K562 (cell line): Measurements from ENCODE around the gene CCDC117. TPM values are rescaled to one million over a fixed set of nuclear protein-coding genes. Genes with fewer than 3 reads are reported as not detected.

Experiments
- ATAC-seq: fragments of 200-7000 bp; cut with Tn5 transposase; 3 replicates; pipeline ENCODE4 v1.9.1; 2020; ENCODE audit warnings: moderate library complexity
- BruUV-seq: library from RNA; stranded (reverse); fragments of 400-500 nt; replicated peaks from 2 replicates; lab custom pipeline; 2021; lab: Mats Ljungman, UMichigan
- CTCF ChIA-PET: fragments of 300-600 bp; formaldehyde crosslinking; extraction: SDS; loops from one replicate; lab custom pipeline; 2021; ENCODE audit warnings: low intra/inter-chr PET ratio; lab: Yijun Ruan, JAX
- POLR2A ChIA-PET: fragments of 300-600, 350-650 bp; sonication (Branson Sonifier 250); formaldehyde crosslinking; extraction: SDS; loops from one replicate; lab custom pipeline; 2021; ENCODE audit warnings: antibody characterized with exemption, inconsistent platforms; lab: Yijun Ruan, JAX
- DNase-seq, 4 experiments: peaks; one replicate each; pipeline versions ENCODE4 v3.0.0 to v3.0.0-alpha.2; 2011 to 2018; ENCODE audit warnings: low spot score in 3 of 4, mixed read lengths in 3 of 4; ENCODE audit errors: extremely low read depth in 1 of 4
- FAIRE-seq: peaks from 2 replicates; lab custom pipeline; 2011; peaks lifted over from hg19 to GRCh38; lab: Jason Lieb, UNC
- H2AFZ ChIP-seq: 2 replicates; pipeline ENCODE4 v1.6.0; 2011; ENCODE audit warnings: low read depth, low read length, control low read depth, inconsistent platforms
- H3K27ac ChIP-seq: fragments of 200-600 bp; 3 replicates; pipeline ENCODE4 v1.8.0; 2011; ENCODE audit warnings: low read depth, mild to moderate bottlenecking, control low read depth, inconsistent platforms, low read length, moderate library complexity, mixed read lengths; ENCODE audit errors: extremely low read depth
- H3K27me3 ChIP-seq, 2 experiments: fragments of 300-600 bp in 1 of 2; 2 replicates in 1 of 2; 3 replicates in 1 of 2; pipeline versions ENCODE4 v1.6.0 to v1.8.0; 2011; ENCODE audit warnings: inconsistent platforms in 2 of 2, low read length in 2 of 2, mild to moderate bottlenecking in 1 of 2, mixed read lengths in 1 of 2, moderate library complexity in 1 of 2; ENCODE audit not compliant: control insufficient read depth in 2 of 2, insufficient read depth in 2 of 2
- H3K36me3 ChIP-seq: fragments of 300-600 bp; 3 replicates; pipeline ENCODE4 v1.8.0; 2011; ENCODE audit warnings: mild to moderate bottlenecking, low read length, inconsistent platforms; ENCODE audit not compliant: control insufficient read depth, insufficient read depth
- H3K4me1 ChIP-seq, 2 experiments: fragments of 200-600 bp in 1 of 2; replicated peaks in 1 of 2; 2 replicates in 1 of 2; 3 replicates in 1 of 2; pipeline versions ENCODE4 v1.5.1 to v1.8.0; 2011; ENCODE audit warnings: inconsistent platforms in 2 of 2, low read length in 2 of 2, mild to moderate bottlenecking in 1 of 2, mixed read lengths in 1 of 2, moderate library complexity in 1 of 2; ENCODE audit not compliant: control insufficient read depth in 2 of 2, insufficient read depth in 2 of 2
- H3K4me2 ChIP-seq: 2 replicates; pipeline ENCODE4 v1.6.1; 2011; ENCODE audit warnings: low read length, control low read depth, inconsistent platforms, mixed read lengths; ENCODE audit not compliant: insufficient read depth
- H3K4me3 ChIP-seq: fragments of 200-600 bp; sonication (generic), shearing (Covaris generic); 2 replicates; pipeline ENCODE4 v1.5.1; 2016; ENCODE audit warnings: control low read depth, inconsistent platforms
- H3K79me2 ChIP-seq: fragments of 200-600 bp; 3 replicates; pipeline ENCODE4 v1.8.0; 2011; ENCODE audit warnings: low read length, inconsistent platforms; ENCODE audit not compliant: control insufficient read depth, insufficient read depth
- H3K9ac ChIP-seq, 2 experiments: 2 replicates each; pipeline versions ENCODE4 v1.6.0 to v1.6.1; 2011; ENCODE audit warnings: low read depth in 2 of 2, low read length in 2 of 2, control low read depth in 1 of 2, inconsistent platforms in 1 of 2, mild to moderate bottlenecking in 1 of 2, mixed read lengths in 1 of 2; ENCODE audit not compliant: insufficient read depth in 1 of 2
- H3K9me1 ChIP-seq: one replicate; pipeline ENCODE4 v1.6.0; 2011; ENCODE audit warnings: inconsistent platforms, mild to moderate bottlenecking, low read length, moderate library complexity; ENCODE audit not compliant: control insufficient read depth, insufficient read depth
- H3K9me3 ChIP-seq: replicated peaks from 2 replicates; pipeline ENCODE4 v1.5.1; 2011; ENCODE audit warnings: low read depth, low read length, inconsistent platforms; ENCODE audit not compliant: control insufficient read depth, insufficient read depth
- H4K20me1 ChIP-seq: replicated peaks from 2 replicates; pipeline ENCODE4 v1.6.1; 2011; ENCODE audit warnings: low read length, inconsistent platforms, mixed read lengths; ENCODE audit not compliant: control insufficient read depth, insufficient read depth
- GTF2A2 ChIP-seq: IDR thresholded peaks from 2 replicates; pipeline ENCODE4 v1.6.1; 2016; ENCODE audit warnings: mild to moderate bottlenecking, missing genetic modification characterization, missing compliant biosample characterization
- HMG20B ChIP-seq: fragments of 250-450 bp; sonication (Bioruptor Pico); IDR thresholded peaks from 2 replicates; pipeline ENCODE4 v1.5.0; 2021; ENCODE audit warnings: mild to moderate bottlenecking
- WGBS: fragments of 100-300 bp; shearing (Covaris generic); methylation state at CpG from one replicate; pipeline ENCODE4 v1.1.6; 2016; ENCODE audit warnings: low coverage, mixed read lengths; ENCODE audit not compliant: insufficient coverage; ENCODE audit errors: missing lambda C conversion rate; 5-methylcytosine and 5-hydroxymethylcytosine counted together
- in situ Hi-C: fragments of 300-500 bp; cut with MboI; formaldehyde crosslinking; loops from 4 replicates; pipeline ENCODE4 v1.15.0; 2018; ENCODE audit warnings: inconsistent platforms, mixed read lengths
- intact Hi-C: fragments of 100-400 bp; cut with micrococcal nuclease; formaldehyde crosslinking; loops from 2 replicates; pipeline ENCODE4 v1.14.2; 2022
- polyA plus RNA-seq, 8 experiments: library from polyadenylated mRNA; depleted of rRNA in 4 of 8; stranded (reverse) in 5 of 8; unstranded in 3 of 8; fragments of >200 nt; fragmentation: Nextera tagmentation in 2 of 8; fragmentation: Illumina TruSeq in 1 of 8; extraction: Ambion mirVana in 2 of 8; extraction: Trizol in 1 of 8; gene quantifications; 2 replicates each; pipeline versions ENCODE4 v1.2.1 to v1.2.3, GENCODE V29; 2011 to 2014; ENCODE audit warnings: inconsistent platforms in 1 of 8, missing spikeins in 1 of 8
- total RNA-seq, 7 experiments: library from RNA; depleted of rRNA in 6 of 7; stranded (reverse); fragments of >200 nt in 6 of 7; fragmentation: Illumina TruSeq in 2 of 7; extraction: Trizol in 2 of 7; gene quantifications; 2 replicates each; pipeline versions ENCODE4 v1.2.1 to v1.2.3, GENCODE V29; 2011 to 2021; ENCODE audit warnings: low replicate concordance in 1 of 7
- TF ChIP-seq, protein P1 (sequence below): fragments of 250-450 bp; sonication (Bioruptor Pico); IDR thresholded peaks from 2 replicates; pipeline ENCODE4 v1.4.0; 2020
- TF ChIP-seq, protein P2 (sequence below), 3 experiments: fragments of 200-800 bp in 1 of 3; fragments of 250-450 bp in 1 of 3; fragments of 450-650 bp in 1 of 3; sonication (Bioruptor Pico) in 1 of 3; sonication (Bioruptor generic) in 1 of 3; formaldehyde crosslinking in 1 of 3; IDR thresholded peaks; 2 replicates each; pipeline versions ENCODE4 v1.6.1 to v1.8.0; 2016 to 2022; ENCODE audit warnings: mild to moderate bottlenecking in 2 of 3, missing genetic modification characterization in 2 of 3, missing compliant biosample characterization in 1 of 3, moderate library complexity in 1 of 3

The CCDC117 gene
- total and polyA plus RNA-seq, 9 of the 15 experiments (the other 6 are each of a cell fraction or from before 2014, with no cell fraction given), result 5.7 to 23.3 (median 15.8) TPM

DNA sequence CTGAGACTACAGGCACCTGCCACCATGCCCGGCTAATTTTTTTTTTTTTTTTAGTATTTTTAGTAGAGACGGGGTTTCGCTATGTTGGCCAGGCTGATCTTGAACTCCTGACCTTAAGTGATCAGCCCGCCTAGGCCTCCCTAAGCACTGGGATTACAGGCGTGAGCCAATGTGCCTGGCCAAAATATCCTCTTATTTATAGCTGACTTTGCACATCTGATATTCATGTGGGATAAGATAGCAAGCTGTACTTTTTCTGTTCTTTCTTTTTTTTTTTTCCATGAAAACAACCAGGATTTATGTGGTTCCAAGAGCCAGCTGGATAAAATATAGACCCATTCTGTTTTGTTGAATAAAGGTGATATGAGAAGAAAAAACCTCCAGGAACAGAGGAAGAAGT, 40.0 kb downstream of the CCDC117 start (continued):
- TF ChIP-seq, protein P1, sequence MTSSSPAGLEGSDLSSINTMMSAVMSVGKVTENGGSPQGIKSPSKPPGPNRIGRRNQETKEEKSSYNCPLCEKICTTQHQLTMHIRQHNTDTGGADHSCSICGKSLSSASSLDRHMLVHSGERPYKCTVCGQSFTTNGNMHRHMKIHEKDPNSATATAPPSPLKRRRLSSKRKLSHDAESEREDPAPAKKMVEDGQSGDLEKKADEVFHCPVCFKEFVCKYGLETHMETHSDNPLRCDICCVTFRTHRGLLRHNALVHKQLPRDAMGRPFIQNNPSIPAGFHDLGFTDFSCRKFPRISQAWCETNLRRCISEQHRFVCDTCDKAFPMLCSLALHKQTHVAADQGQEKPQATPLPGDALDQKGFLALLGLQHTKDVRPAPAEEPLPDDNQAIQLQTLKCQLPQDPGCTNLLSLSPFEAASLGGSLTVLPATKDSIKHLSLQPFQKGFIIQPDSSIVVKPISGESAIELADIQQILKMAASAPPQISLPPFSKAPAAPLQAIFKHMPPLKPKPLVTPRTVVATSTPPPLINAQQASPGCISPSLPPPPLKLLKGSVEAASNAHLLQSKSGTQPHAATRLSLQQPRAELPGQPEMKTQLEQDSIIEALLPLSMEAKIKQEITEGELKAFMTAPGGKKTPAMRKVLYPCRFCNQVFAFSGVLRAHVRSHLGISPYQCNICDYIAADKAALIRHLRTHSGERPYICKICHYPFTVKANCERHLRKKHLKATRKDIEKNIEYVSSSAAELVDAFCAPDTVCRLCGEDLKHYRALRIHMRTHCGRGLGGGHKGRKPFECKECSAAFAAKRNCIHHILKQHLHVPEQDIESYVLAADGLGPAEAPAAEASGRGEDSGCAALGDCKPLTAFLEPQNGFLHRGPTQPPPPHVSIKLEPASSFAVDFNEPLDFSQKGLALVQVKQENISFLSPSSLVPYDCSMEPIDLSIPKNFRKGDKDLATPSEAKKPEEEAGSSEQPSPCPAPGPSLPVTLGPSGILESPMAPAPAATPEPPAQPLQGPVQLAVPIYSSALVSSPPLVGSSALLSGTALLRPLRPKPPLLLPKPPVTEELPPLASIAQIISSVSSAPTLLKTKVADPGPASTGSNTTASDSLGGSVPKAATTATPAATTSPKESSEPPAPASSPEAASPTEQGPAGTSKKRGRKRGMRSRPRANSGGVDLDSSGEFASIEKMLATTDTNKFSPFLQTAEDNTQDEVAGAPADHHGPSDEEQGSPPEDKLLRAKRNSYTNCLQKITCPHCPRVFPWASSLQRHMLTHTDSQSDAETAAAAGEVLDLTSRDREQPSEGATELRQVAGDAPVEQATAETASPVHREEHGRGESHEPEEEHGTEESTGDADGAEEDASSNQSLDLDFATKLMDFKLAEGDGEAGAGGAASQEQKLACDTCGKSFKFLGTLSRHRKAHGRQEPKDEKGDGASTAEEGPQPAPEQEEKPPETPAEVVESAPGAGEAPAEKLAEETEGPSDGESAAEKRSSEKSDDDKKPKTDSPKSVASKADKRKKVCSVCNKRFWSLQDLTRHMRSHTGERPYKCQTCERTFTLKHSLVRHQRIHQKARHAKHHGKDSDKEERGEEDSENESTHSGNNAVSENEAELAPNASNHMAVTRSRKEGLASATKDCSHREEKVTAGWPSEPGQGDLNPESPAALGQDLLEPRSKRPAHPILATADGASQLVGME, result no peak
- TF ChIP-seq HMG20B (CRISPR knock-in tag), result no peak

- ATAC-seq (no peak; the same call in 2 of the 3 replicates), DNase-seq (no peak), FAIRE-seq (no peak)
- in situ Hi-C loops, result no loop called here
- H2AFZ ChIP-seq, result no peak overlapping the region
- no peaks in the 10 kb centered on the region for H3K79me2 ChIP-seq
- no peaks in the 10 kb centered on the region for H3K27me3 ChIP-seq
- no peak for TF ChIP-seq GTF2A2
- TF ChIP-seq, protein P2, sequence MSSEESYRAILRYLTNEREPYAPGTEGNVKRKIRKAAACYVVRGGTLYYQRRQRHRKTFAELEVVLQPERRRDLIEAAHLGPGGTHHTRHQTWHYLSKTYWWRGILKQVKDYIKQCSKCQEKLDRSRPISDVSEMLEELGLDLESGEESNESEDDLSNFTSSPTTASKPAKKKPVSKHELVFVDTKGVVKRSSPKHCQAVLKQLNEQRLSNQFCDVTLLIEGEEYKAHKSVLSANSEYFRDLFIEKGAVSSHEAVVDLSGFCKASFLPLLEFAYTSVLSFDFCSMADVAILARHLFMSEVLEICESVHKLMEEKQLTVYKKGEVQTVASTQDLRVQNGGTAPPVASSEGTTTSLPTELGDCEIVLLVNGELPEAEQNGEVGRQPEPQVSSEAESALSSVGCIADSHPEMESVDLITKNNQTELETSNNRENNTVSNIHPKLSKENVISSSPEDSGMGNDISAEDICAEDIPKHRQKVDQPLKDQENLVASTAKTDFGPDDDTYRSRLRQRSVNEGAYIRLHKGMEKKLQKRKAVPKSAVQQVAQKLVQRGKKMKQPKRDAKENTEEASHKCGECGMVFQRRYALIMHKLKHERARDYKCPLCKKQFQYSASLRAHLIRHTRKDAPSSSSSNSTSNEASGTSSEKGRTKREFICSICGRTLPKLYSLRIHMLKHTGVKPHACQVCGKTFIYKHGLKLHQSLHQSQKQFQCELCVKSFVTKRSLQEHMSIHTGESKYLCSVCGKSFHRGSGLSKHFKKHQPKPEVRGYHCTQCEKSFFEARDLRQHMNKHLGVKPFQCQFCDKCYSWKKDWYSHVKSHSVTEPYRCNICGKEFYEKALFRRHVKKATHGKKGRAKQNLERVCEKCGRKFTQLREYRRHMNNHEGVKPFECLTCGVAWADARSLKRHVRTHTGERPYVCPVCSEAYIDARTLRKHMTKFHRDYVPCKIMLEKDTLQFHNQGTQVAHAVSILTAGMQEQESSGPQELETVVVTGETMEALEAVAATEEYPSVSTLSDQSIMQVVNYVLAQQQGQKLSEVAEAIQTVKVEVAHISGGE (CRISPR knock-in tag; IDR thresholded peaks at IDR 0.05), result peak in 1 of 3 experiments; percentile 69; a peak in 1 of 6 replicates
- intact Hi-C loops, result no loop called here
- POLR2A ChIA-PET, result interaction anchor here (0.9 to 3.5 kb wide), 3 partner anchors 11 to 73 kb away, joined by 3 to 21 read pairs (median 7); partner anchors contain the start of genes CHEK2 and XBP1
- no TSS peak for BruUV-seq
- H3K4me3 ChIP-seq, result no peak overlapping the region
- H3K9me3 ChIP-seq, result no peaks in the 10 kb centered on the region
- no peak overlapping the region for H3K4me2 ChIP-seq
- no peaks in the 10 kb centered on the region for H3K9me1 ChIP-seq
- no peak overlapping the region for H3K27ac ChIP-seq
- peaks cover 7 to 17% of the 10 kb centered on the region in 2 experiments; a peak in 3 of 5 replicates for H3K4me1 ChIP-seq
- H3K36me3 ChIP-seq, result no peaks in the 10 kb centered on the region
- no peaks in the 10 kb centered on the region for H4K20me1 ChIP-seq
- 94% methylated on average over 2 of the region's 2 CpGs for WGBS
- CTCF ChIA-PET, result no interaction called here
- no peak overlapping the region for H3K9ac ChIP-seq
These were observed 41.5 kb downstream of the CCDC117 start for GRCh38 chr22:28813772-28814518.
